Heart right ventricle (tissue), 16 donors: Measurements from ENCODE around the gene GLRA1. TPM values are rescaled to one million over a fixed set of nuclear protein-coding genes. Genes with fewer than 3 reads are reported as not detected.
"Not testable (repeated sequence)": the region's sequence is repeated elsewhere in the genome, so short reads cannot be mapped to it uniquely, and the experiment has no call there.

Source experiments
- ATAC-seq, 8 donors: fragments of 200-7000 bp; cut with Tn5 transposase; one replicate each; pipeline ENCODE4 v1.9.1; 2020; ENCODE audit warnings: mild to moderate bottlenecking in 8 of 8, moderate library complexity in 8 of 8, moderate number of reproducible peaks in 1 of 8
- DNase-seq, 2 donors: peaks; one replicate each; pipeline ENCODE4 v3.0.0-alpha.2; 2020
- H3K27ac ChIP-seq, 10 donors: fragments of 200-600 bp; sonication (generic) in 2 of 10; one replicate each; pipeline versions ENCODE4 v1.5.0 to v1.8.0; 2020 to 2022; ENCODE audit warnings: mild to moderate bottlenecking in 3 of 10
- H3K27me3 ChIP-seq, 7 donors: fragments of 200-600 bp; one replicate each; pipeline ENCODE4 v1.8.0; 2021 to 2022; ENCODE audit warnings: mild to moderate bottlenecking in 2 of 7
- H3K36me3 ChIP-seq, 9 donors: fragments of 200-600 bp; sonication (generic) in 1 of 9; one replicate each; pipeline versions ENCODE4 v1.5.0 to v1.8.0; 2020 to 2022; ENCODE audit warnings: mild to moderate bottlenecking in 2 of 9
- H3K4me1 ChIP-seq, 9 donors: fragments of 200-600 bp; sonication (generic) in 1 of 9; one replicate each; pipeline versions ENCODE4 v1.5.0 to v1.8.0; 2020 to 2022; ENCODE audit warnings: mild to moderate bottlenecking in 4 of 9
- H3K4me3 ChIP-seq, 10 donors: fragments of 200-600 bp; sonication (generic) in 2 of 10; one replicate each; pipeline versions ENCODE4 v1.5.0 to v1.8.0; 2020 to 2022; ENCODE audit warnings: mild to moderate bottlenecking in 7 of 10, moderate library complexity in 2 of 10
- H3K9me3 ChIP-seq, 11 donors: fragments of 200-600 bp in 10 of 11; sonication (generic) in 2 of 11; one replicate each; pipeline versions ENCODE4 v1.5.0 to v1.8.0; 2013 to 2022; ENCODE audit warnings: mild to moderate bottlenecking in 2 of 11, control low read depth in 1 of 11, moderate library complexity in 1 of 11
- CTCF ChIP-seq, 9 donors: fragments of 200-600 bp; sonication (generic) in 2 of 9; IDR thresholded peaks; one replicate each; pipeline versions ENCODE4 v1.5.0 to v1.8.0; 2021 to 2022; ENCODE audit warnings: antibody characterized with exemption in 9 of 9, mild to moderate bottlenecking in 5 of 9, moderate library complexity in 1 of 9
- WGBS, 2 donors: extraction: QIAGEN DNeasy Blood & Tissue Kit; methylation state at CpG; one replicate each; pipeline ENCODE4 v1.1.7; 2013; ENCODE audit warnings: inconsistent platforms in 1 of 2; 5-methylcytosine and 5-hydroxymethylcytosine counted together
- intact Hi-C, 10 donors: fragments of 100-400 bp; cut with DNase I; formaldehyde crosslinking; loops; one replicate each; pipeline versions ENCODE4 v1.11.1 to v1.14.2; 2022
- polyA plus RNA-seq, 2 donors: library from polyadenylated mRNA; stranded (reverse); fragments of 200-250 nt; gene quantifications; one replicate each; pipeline ENCODE4 v1.2.3, GENCODE V29; 2013
- total RNA-seq, 10 donors: library from RNA; stranded (reverse); fragmentation: NEBNext Ultra II Directional in 3 of 10; extraction: Animal tissue kit (Norgen Biotek cat#: 25700) in 3 of 10; gene quantifications; one replicate each; pipeline versions ENCODE4 v1.2.1 to v1.2.4, GENCODE V29; 2021 to 2023
- donor health status: Arrhythmogenic right ventricular cardiomyopathy.
- donor health status: ischemic (EF 13 %, LVEDD 7.1; RV severe dilation, severe dysfunction).
- donor health status: healthy with polysubstance abuse.
- donor health status: DM: no; HTN: yes; CAD: no.
- donor health status: DM: no; HTN: no; CAD: no.
- donor health status: ischemic (EF 25% LVEDD 6.9; RV normal size, moderate dysfunction).
- donor health status: ischemic (EF 25% LVEDD 5.7; RV mildly dilated, moderate dysfunction).
- donor health status: healthy.
- donor health status: DM: yes; HTN: yes; CAD: no.
- donor health status: Ischemic cardiomyopathy.
- donor health status: ischemic (EF 35%, LVEDD 5.7; RV mildly dilated, moderate dysfunction).
- donor health status: nonischemic (EF 11% LVEDD 7.7; RV severe dilation, severe dysfunction).
- donor health status: DM: yes; HTN: yes; CAD: no.
- donor health status: PGD.
- donor health status: ischemic (EF 29% LVEDD 5.4; RV normal size, mild dysfunction).
- donor health status: nonischemic (EF 23%, LVEDD 6.1; RV moderate dilation, normal function).

GLRA1 gene
- total and polyA plus RNA-seq, 12 donors = not detected

- Histone ChIP-seq H3K36me3 (no peaks in the 10 kb centered on the region), H3K4me1 (no peaks in the 10 kb centered on the region), H3K9me3 (no peaks in the 10 kb centered on the region), H3K4me3 (no peak overlapping the region), H3K27me3 (no peaks in the 10 kb centered on the region), H3K27ac (no peak overlapping the region)
- no peak for TF ChIP-seq CTCF (IDR thresholded peaks at IDR 0.05)
- intact Hi-C loops = no loop called here
- 89 to 94% methylated on average over 4 of the region's 4 CpGs for WGBS, 2 donors
- DNase-seq = no peak
- no peak for ATAC-seq
Measured at GRCh38 chr5:151855701-151856100, 69.0 kb downstream of the GLRA1 start.

GRCh38 chr5:151847871-151848270 is 76.8 kb downstream of the GLRA1 start:
- Histone ChIP-seq H3K36me3 (no peaks in the 10 kb centered on the region), H3K9me3 (peaks cover 0 to 12% (median 0%) of the 10 kb centered on the region in 11 donors), H3K27ac (no peak overlapping the region), H3K27me3 (no peaks in the 10 kb centered on the region), H3K4me1 (no peaks in the 10 kb centered on the region), H3K4me3 (no peak overlapping the region)
- WGBS, 2 donors = 8 to 11% methylated on average over 1 of the region's 1 CpG
- DNase-seq (no peak), ATAC-seq (no peak)
- intact Hi-C loops = no loop called here
- no peak for TF ChIP-seq CTCF (IDR thresholded peaks at IDR 0.05)

- TF ChIP-seq CTCF (IDR thresholded peaks at IDR 0.05) = no peak
- no peak for ATAC-seq
- Histone ChIP-seq H3K36me3 (no peaks in the 10 kb centered on the region), H3K27me3 (no peaks in the 10 kb centered on the region), H3K4me1 (no peaks in the 10 kb centered on the region), H3K4me3 (no peak overlapping the region), H3K9me3 (peaks cover 0 to 12% (median 0%) of the 10 kb centered on the region in 11 donors), H3K27ac (no peak overlapping the region)
- DNase-seq = no peak
- intact Hi-C loops = no loop called here
Measured at GRCh38 chr5:151846765-151847164, 77.9 kb downstream of the GLRA1 start.

DNA sequence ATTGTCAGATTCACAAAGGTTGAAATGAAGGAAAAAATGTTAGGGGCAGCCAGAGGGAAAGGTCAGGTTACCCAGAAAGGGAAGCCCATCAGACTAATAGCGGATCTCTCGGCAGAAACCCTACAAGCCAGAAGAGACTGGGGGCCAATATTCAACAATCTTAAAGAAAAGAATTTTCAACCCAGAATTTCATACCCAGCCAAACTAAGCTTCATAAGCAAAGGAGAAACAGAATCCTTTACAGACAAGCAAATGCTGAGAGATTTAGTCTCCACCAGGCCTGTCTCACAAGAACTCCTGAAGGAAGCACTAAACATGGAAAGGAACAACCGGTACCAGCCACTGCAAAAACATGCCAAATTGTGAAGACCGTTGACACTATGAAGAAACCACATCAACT is 91.8 kb downstream of the GLRA1 start:
- H3K27ac ChIP-seq, H3K4me1 ChIP-seq, H3K27me3 ChIP-seq, H3K4me3 ChIP-seq, DNase-seq, H3K36me3 ChIP-seq, ATAC-seq, intact Hi-C loops: not testable (repeated sequence)
- 99 to 100% methylated on average over 4 of the region's 4 CpGs for WGBS, 2 donors
- peaks cover 0 to 76% (median 32%) of the 10 kb centered on the region in 11 donors for H3K9me3 ChIP-seq

DNA sequence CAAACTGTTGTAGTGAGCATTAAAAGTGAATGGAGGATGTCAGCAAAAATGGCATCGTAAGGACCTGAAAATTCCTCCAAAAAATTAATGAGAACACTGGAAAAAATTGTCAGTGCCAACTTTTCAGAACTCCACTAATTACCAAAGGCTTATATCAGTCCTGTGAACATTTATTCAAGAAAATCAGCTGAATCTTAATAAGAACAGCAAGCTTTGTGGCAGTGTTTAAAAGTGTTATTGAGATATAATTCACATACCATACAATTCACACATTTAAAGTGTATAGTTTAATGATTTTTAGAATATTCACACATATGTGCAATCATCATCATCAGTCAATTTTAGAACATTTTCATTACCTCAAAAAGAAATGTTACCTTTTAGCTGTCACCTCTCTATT is 95.3 kb downstream of the GLRA1 start:
- ATAC-seq = no peak
- Histone ChIP-seq H3K9me3 (peaks cover 0 to 41% (median 15%) of the 10 kb centered on the region in 11 donors), H3K27ac (no peak overlapping the region), H3K4me3 (no peak overlapping the region), H3K27me3 (no peaks in the 10 kb centered on the region), H3K36me3 (no peaks in the 10 kb centered on the region), H3K4me1 (peaks cover 0 to 14% (median 0%) of the 10 kb centered on the region in 9 donors)
- WGBS, 2 donors = 97% methylated on average over 1 of the region's 1 CpG
- no peak for TF ChIP-seq CTCF (IDR thresholded peaks at IDR 0.05)
- intact Hi-C loops = loop anchor here in 8 of 10 donors (5.0 to 10.0 kb wide), 11 partner anchors 313 to 683 kb away; no protein-coding TSS in a partner anchor
- DNase-seq = no peak
